Activated CD8-positive, alpha-beta T cell treated with anti-CD3 and anti-CD28 coated beads, Interleukin-2, amount 10 ng/mL, durations not matched to agents 7 days and 5 days (primary cell): ENCODE data around the gene PRKG1. TPM values are rescaled to one million over a fixed set of nuclear protein-coding genes. Genes with fewer than 3 reads are reported as not detected.

Experiments
- ATAC-seq: fragments of 150-1000 bp; cut with Tn5 transposase; one replicate; pipeline ENCODE4 v1.10.0; 2021; ENCODE audit warnings: moderate library complexity
- CTCF ChIA-PET: fragments of 350-600 bp; sonication (Branson Sonifier 250); formaldehyde crosslinking; loops from one replicate; lab custom pipeline; 2021; ENCODE audit warnings: antibody characterized with exemption; lab: Charles Lee
- POLR2A ChIA-PET: fragments of 350-600 bp; sonication (Branson Sonifier 250); formaldehyde crosslinking; loops from one replicate; lab custom pipeline; 2021; ENCODE audit warnings: antibody characterized with exemption; lab: Charles Lee
- DNase-seq: peaks from one replicate; pipeline ENCODE4 v3.0.0-alpha.2; 2020
- H3K27ac Mint-ChIP-seq: one replicate; pipeline ENCODE4 v1.8.0; 2021; ENCODE audit warnings: mild to moderate bottlenecking, mixed read lengths
- H3K27me3 Mint-ChIP-seq: one replicate; pipeline ENCODE4 v1.8.0; 2021; ENCODE audit warnings: low read depth, mixed read lengths
- H3K36me3 Mint-ChIP-seq: one replicate; pipeline ENCODE4 v1.8.0; 2021; ENCODE audit warnings: low read depth, mixed read lengths
- H3K4me1 Mint-ChIP-seq: one replicate; pipeline ENCODE4 v1.8.0; 2021; ENCODE audit warnings: low read depth, mixed read lengths
- H3K4me3 Mint-ChIP-seq: one replicate; pipeline ENCODE4 v1.8.0; 2021; ENCODE audit warnings: mild to moderate bottlenecking, mixed read lengths
- H3K9me3 Mint-ChIP-seq: one replicate; pipeline ENCODE4 v1.8.0; 2022; ENCODE audit warnings: mixed read lengths; ENCODE audit not compliant: insufficient read depth
- total RNA-seq, 2 experiments: library from RNA; stranded (reverse); gene quantifications; one replicate each; pipeline ENCODE4 v1.2.3, GENCODE V29; 2021

Gene PRKG1
- total RNA-seq, 2 experiments from 2014 or later, result not detected

GRCh38 chr10:51503378-51503777, 429.1 kb downstream of the PRKG1 start:
- ChIA-PET CTCF (no interaction called here), POLR2A (no interaction called here)
- DNase-seq (no peak), ATAC-seq (no peak)
- H3K4me3 Mint-ChIP-seq, result no peak overlapping the region
- H3K9me3 Mint-ChIP-seq, result no peaks in the 10 kb centered on the region
- H3K4me1 Mint-ChIP-seq, result no peaks in the 10 kb centered on the region
- H3K27me3 Mint-ChIP-seq, result no peaks in the 10 kb centered on the region
- no peaks in the 10 kb centered on the region for H3K36me3 Mint-ChIP-seq
- no peak overlapping the region for H3K27ac Mint-ChIP-seq

DNA sequence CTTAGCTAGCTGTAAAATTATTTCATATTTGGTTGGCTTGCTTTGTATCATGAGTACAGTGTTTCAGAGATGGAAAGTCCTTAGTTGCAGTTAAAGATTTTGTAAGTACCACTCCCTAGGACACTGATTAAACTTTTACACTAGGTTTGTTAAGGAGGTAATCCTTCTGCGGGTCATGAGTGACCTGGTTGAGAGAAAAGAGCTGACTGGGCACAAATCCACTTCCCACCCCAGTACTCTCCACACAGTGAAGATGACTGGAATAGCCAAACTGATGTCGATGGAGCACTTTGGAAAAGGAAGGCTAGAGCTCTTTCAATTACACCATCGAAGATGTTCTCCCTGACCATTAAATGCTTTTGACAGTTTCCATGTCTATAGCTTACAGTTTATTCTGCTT, 433.2 kb downstream of the PRKG1 start:
- DNase-seq, result no peak
- no peak overlapping the region for H3K4me3 Mint-ChIP-seq
- H3K9me3 Mint-ChIP-seq, result no peaks in the 10 kb centered on the region
- no peak for ATAC-seq
- H3K36me3 Mint-ChIP-seq, result no peaks in the 10 kb centered on the region
- CTCF ChIA-PET, result interaction anchor here (1.4 kb wide), 1 partner anchor 118 kb away, joined by 3 read pairs; no protein-coding TSS in a partner anchor
- H3K27ac Mint-ChIP-seq, result no peak overlapping the region
- no peaks in the 10 kb centered on the region for H3K27me3 Mint-ChIP-seq
- no peaks in the 10 kb centered on the region for H3K4me1 Mint-ChIP-seq
- POLR2A ChIA-PET, result no interaction called here

GRCh38 chr10:51508156-51508555, 433.9 kb downstream of the PRKG1 start:
- DNase-seq, result no peak
- Mint-ChIP-seq H3K9me3 (no peaks in the 10 kb centered on the region), H3K27me3 (no peaks in the 10 kb centered on the region), H3K4me1 (no peaks in the 10 kb centered on the region), H3K36me3 (no peaks in the 10 kb centered on the region), H3K4me3 (no peak overlapping the region), H3K27ac (no peak overlapping the region)
- ChIA-PET CTCF (interaction anchor here (1.4 kb wide), 1 partner anchor 119 kb away, joined by 3 read pairs; no protein-coding TSS in a partner anchor), POLR2A (no interaction called here)
- no peak for ATAC-seq

DNA sequence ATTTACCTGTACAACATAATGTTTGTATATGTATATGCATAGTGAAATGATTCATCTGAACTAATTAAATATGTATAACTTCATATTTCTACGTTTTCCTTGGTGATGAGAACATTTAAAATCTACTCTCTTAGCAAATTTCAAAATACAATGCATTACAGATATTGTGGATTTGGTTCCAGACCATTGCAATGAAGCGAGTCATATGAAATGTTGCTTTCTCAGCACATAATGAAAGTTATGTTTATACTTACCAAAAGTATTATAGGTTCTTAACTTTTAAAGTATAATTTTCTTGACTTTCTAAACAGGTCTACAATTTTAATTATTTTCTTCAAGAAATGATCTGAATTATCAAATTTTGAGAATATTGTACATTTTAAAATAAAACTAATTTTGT, 435.9 kb downstream of the PRKG1 start:
- DNase-seq, result no peak
- CTCF ChIA-PET, result no interaction called here
- Mint-ChIP-seq H3K4me3 (no peak overlapping the region), H3K4me1 (no peaks in the 10 kb centered on the region), H3K27ac (no peak overlapping the region), H3K36me3 (no peaks in the 10 kb centered on the region), H3K27me3 (no peaks in the 10 kb centered on the region), H3K9me3 (no peaks in the 10 kb centered on the region)
- ATAC-seq, result no peak
- POLR2A ChIA-PET, result no interaction called here

DNA sequence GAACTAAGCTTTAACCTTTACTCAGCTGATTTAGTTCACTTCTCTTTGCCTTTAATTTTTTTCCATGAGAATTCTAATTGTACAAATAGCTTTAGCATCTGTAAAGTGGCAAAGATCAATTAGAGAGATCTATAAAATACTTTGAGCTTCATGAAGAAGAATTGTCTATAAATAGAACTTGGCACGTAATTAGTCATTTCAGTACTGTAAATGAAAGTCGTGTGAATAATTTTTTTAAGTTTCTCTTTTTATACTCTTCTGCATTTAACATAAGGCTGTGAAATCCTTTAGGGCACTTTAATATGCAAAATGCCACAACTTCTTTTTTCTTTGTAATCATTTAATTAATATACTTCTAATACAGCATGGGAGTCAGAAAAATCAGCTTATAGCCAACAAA, 447.3 kb downstream of the PRKG1 start:
- DNase-seq, result no peak
- no peaks in the 10 kb centered on the region for H3K27me3 Mint-ChIP-seq
- H3K36me3 Mint-ChIP-seq, result no peaks in the 10 kb centered on the region
- peaks cover 3% of the 10 kb centered on the region for H3K9me3 Mint-ChIP-seq
- ATAC-seq, result no peak
- H3K4me3 Mint-ChIP-seq, result no peak overlapping the region
- ChIA-PET POLR2A (no interaction called here), CTCF (no interaction called here)
- no peak overlapping the region for H3K27ac Mint-ChIP-seq
- no peaks in the 10 kb centered on the region for H3K4me1 Mint-ChIP-seq

DNA sequence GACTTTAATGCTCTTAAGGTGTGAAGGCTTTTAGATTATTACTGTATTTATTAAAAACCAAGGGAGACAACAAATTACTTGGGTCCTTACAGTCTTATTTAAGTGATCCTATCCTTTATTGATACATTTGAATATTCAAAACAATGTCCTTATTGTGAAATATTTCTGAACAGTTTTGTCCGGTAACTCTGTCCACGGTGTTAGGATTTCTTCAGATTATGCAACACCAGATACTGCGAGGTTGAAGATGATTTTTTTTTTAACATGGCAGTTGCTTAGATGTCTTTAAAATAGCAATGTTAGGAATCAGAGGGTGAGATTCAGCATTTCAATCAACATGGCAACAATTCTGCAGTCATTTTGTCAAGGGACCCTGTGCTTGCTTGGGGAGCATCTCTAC, 448.6 kb downstream of the PRKG1 start:
- Mint-ChIP-seq H3K4me1 (no peaks in the 10 kb centered on the region), H3K27ac (no peak overlapping the region), H3K36me3 (no peaks in the 10 kb centered on the region), H3K27me3 (no peaks in the 10 kb centered on the region), H3K9me3 (peaks cover 3% of the 10 kb centered on the region), H3K4me3 (no peak overlapping the region)
- POLR2A ChIA-PET, result no interaction called here
- CTCF ChIA-PET, result no interaction called here
- no peak for ATAC-seq
- no peak for DNase-seq

- H3K36me3 Mint-ChIP-seq, result no peaks in the 10 kb centered on the region
- DNase-seq (no peak), ATAC-seq (no peak)
- CTCF ChIA-PET, result no interaction called here
- H3K27ac Mint-ChIP-seq, result no peak overlapping the region
- H3K27me3 Mint-ChIP-seq, result no peaks in the 10 kb centered on the region
- no peaks in the 10 kb centered on the region for H3K4me1 Mint-ChIP-seq
- H3K9me3 Mint-ChIP-seq, result peaks cover under 1% of the 10 kb centered on the region
- POLR2A ChIA-PET, result no interaction called here
- H3K4me3 Mint-ChIP-seq, result no peak overlapping the region
Measured at GRCh38 chr10:51523440-51523839, 449.2 kb downstream of the PRKG1 start.

- H3K4me3 Mint-ChIP-seq, result no peak overlapping the region
- DNase-seq (no peak), ATAC-seq (no peak)
- H3K36me3 Mint-ChIP-seq, result no peaks in the 10 kb centered on the region
- no peaks in the 10 kb centered on the region for H3K4me1 Mint-ChIP-seq
- H3K9me3 Mint-ChIP-seq, result no peaks in the 10 kb centered on the region
- ChIA-PET CTCF (no interaction called here), POLR2A (no interaction called here)
- H3K27ac Mint-ChIP-seq, result no peak overlapping the region
- H3K27me3 Mint-ChIP-seq, result no peaks in the 10 kb centered on the region
Measured at GRCh38 chr10:51524041-51524440, 449.8 kb downstream of the PRKG1 start.

DNA sequence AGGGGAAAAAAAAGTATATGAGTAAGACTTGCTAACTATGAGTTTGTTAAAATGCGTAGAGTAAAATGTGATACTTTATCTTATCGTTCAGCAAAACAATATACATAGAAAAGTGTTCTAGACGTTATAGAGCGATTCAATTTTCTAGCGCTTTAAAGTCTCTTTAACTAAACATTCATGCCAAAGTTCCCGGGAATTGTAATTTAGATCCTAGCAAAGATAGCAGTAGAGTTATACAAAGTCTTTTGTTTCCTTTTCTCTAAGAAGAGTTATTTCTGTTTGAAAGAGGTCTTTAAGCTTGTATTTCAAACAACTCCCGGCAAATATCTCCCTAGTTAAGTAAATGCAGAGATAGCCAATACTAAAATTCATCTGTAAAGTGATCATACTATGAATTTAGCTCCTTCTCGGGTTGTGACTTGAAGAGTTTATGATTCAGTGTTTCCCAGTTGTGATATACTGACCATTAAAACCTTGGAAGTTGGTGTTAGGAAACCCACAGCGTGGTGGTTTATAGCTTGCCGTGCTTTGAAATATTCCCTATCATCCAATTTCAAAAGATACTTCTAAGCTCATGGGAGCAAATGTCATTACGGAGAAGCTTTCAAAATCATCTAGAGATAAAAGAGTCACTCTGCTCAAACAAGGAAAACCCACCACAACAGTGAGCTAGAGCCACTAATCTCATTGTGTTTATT, 453.4 kb downstream of the PRKG1 start:
- ATAC-seq (no peak), DNase-seq (no peak)
- Mint-ChIP-seq H3K27ac (no peak overlapping the region), H3K4me1 (no peaks in the 10 kb centered on the region), H3K27me3 (no peaks in the 10 kb centered on the region), H3K9me3 (no peaks in the 10 kb centered on the region), H3K4me3 (no peak overlapping the region), H3K36me3 (no peaks in the 10 kb centered on the region)
- POLR2A ChIA-PET, result no interaction called here
- CTCF ChIA-PET, result no interaction called here

GRCh38 chr10:51528527-51528926, 454.2 kb downstream of the PRKG1 start:
- ChIA-PET POLR2A (no interaction called here), CTCF (interaction anchor here (0.8 kb wide), 1 partner anchor 688 kb away, joined by 3 read pairs; no protein-coding TSS in a partner anchor)
- H3K27me3 Mint-ChIP-seq, result no peaks in the 10 kb centered on the region
- H3K27ac Mint-ChIP-seq, result no peak overlapping the region
- no peaks in the 10 kb centered on the region for H3K9me3 Mint-ChIP-seq
- DNase-seq (no peak), ATAC-seq (no peak)
- no peaks in the 10 kb centered on the region for H3K36me3 Mint-ChIP-seq
- H3K4me3 Mint-ChIP-seq, result no peak overlapping the region
- no peaks in the 10 kb centered on the region for H3K4me1 Mint-ChIP-seq

- Mint-ChIP-seq H3K4me1 (no peaks in the 10 kb centered on the region), H3K36me3 (no peaks in the 10 kb centered on the region), H3K27ac (no peak overlapping the region), H3K9me3 (no peaks in the 10 kb centered on the region), H3K27me3 (no peaks in the 10 kb centered on the region), H3K4me3 (no peak overlapping the region)
- POLR2A ChIA-PET, result no interaction called here
- DNase-seq, result no peak
- ATAC-seq, result no peak
- CTCF ChIA-PET, result no interaction called here
Measured at GRCh38 chr10:51530541-51530940, 456.3 kb downstream of the PRKG1 start.

- ChIA-PET POLR2A (no interaction called here), CTCF (interaction anchor here (1.1 kb wide), 1 partner anchor 50 kb away, joined by 3 read pairs; no protein-coding TSS in a partner anchor)
- ATAC-seq (no peak), DNase-seq (no peak)
- H3K9me3 Mint-ChIP-seq, result no peaks in the 10 kb centered on the region
- H3K27ac Mint-ChIP-seq, result no peak overlapping the region
- no peaks in the 10 kb centered on the region for H3K36me3 Mint-ChIP-seq
- H3K4me3 Mint-ChIP-seq, result no peak overlapping the region
- H3K4me1 Mint-ChIP-seq, result no peaks in the 10 kb centered on the region
- no peaks in the 10 kb centered on the region for H3K27me3 Mint-ChIP-seq
Measured at GRCh38 chr10:51532044-51532443, 457.8 kb downstream of the PRKG1 start.

- no peak for ATAC-seq
Measured at GRCh38 chr10:51542853-51543252, 468.6 kb downstream of the PRKG1 start.

More at GRCh38 chr10:51542853-51543252, 468.6 kb downstream of the PRKG1 start:
- no peaks in the 10 kb centered on the region for H3K9me3 Mint-ChIP-seq
- CTCF ChIA-PET, result no interaction called here
- H3K27ac Mint-ChIP-seq, result no peak overlapping the region
- POLR2A ChIA-PET, result no interaction called here
- no peak for DNase-seq
- no peak overlapping the region for H3K4me3 Mint-ChIP-seq
- no peaks in the 10 kb centered on the region for H3K4me1 Mint-ChIP-seq
- no peaks in the 10 kb centered on the region for H3K36me3 Mint-ChIP-seq
- H3K27me3 Mint-ChIP-seq, result no peaks in the 10 kb centered on the region
